Cardiac muscle cell (in vitro differentiated cells and primary cell): ENCODE measurements around the gene MACROD2. TPM values are rescaled to one million over a fixed set of nuclear protein-coding genes. Genes with fewer than 3 reads are reported as not detected.
A peak's percentile ranks its signal among the peaks of the same experiment; 100 is the strongest.

Source experiments
- DNase-seq, 2 donors: peaks; one replicate each; pipeline versions ENCODE4 v3.0.0 to v3.0.0-alpha.2; 2010 to 2017; ENCODE audit warnings: low read depth in 1 of 2, low spot score in 1 of 2
- H3K27ac ChIP-seq: fragments of 200-600 bp; sonication (generic); 2 replicates; pipeline ENCODE4 v1.5.1; 2016
- H3K27me3 ChIP-seq: fragments of 200-600 bp; sonication (generic); 2 replicates; pipeline ENCODE4 v1.6.0; 2016; ENCODE audit warnings: control low read depth
- H3K36me3 ChIP-seq: fragments of 200-600 bp; sonication (generic); 2 replicates; pipeline ENCODE4 v1.5.1; 2016; ENCODE audit warnings: control low read depth
- H3K4me1 ChIP-seq: fragments of 200-600 bp; sonication (generic); 2 replicates; pipeline ENCODE4 v1.8.1; 2017; ENCODE audit warnings: low read depth, mild to moderate bottlenecking, mixed run types
- H3K4me3 ChIP-seq: fragments of 200-600 bp; sonication (generic); 2 replicates; pipeline ENCODE4 v1.5.1; 2016; ENCODE audit warnings: mild to moderate bottlenecking
- H3K9me3 ChIP-seq: fragments of 200-600 bp; sonication (generic); 2 replicates; pipeline ENCODE4 v1.5.1; 2017; ENCODE audit warnings: low read depth, mild to moderate bottlenecking, control low read depth
- polyA plus RNA-seq: library from polyadenylated mRNA; unstranded; fragments of >200 nt; fragmentation: Nextera tagmentation; extraction: Ambion mirVana; gene quantifications from 2 replicates; pipeline ENCODE4 v1.2.1, GENCODE V29; 2016
- total RNA-seq: library from RNA; depleted of rRNA; stranded (reverse); fragments of >200 nt; gene quantifications from 2 replicates; pipeline ENCODE4 v1.2.3, GENCODE V29; 2016
- TF ChIP-seq, protein P1 (sequence below): IDR thresholded peaks from 2 replicates; pipeline ENCODE4 v1.5.1; 2012; ENCODE audit warnings: low read depth, mild to moderate bottlenecking, low read length

MACROD2 gene
- total and polyA plus RNA-seq, 2 experiments from 2014 or later: 9.3 to 14.4 TPM

- Histone ChIP-seq H3K4me1 (no peaks in the 10 kb centered on the region), H3K27ac (no peak overlapping the region), H3K4me3 (no peak overlapping the region), H3K27me3 (no peaks in the 10 kb centered on the region), H3K36me3 (no peaks in the 10 kb centered on the region), H3K9me3 (no peaks in the 10 kb centered on the region)
- TF ChIP-seq, protein P1, sequence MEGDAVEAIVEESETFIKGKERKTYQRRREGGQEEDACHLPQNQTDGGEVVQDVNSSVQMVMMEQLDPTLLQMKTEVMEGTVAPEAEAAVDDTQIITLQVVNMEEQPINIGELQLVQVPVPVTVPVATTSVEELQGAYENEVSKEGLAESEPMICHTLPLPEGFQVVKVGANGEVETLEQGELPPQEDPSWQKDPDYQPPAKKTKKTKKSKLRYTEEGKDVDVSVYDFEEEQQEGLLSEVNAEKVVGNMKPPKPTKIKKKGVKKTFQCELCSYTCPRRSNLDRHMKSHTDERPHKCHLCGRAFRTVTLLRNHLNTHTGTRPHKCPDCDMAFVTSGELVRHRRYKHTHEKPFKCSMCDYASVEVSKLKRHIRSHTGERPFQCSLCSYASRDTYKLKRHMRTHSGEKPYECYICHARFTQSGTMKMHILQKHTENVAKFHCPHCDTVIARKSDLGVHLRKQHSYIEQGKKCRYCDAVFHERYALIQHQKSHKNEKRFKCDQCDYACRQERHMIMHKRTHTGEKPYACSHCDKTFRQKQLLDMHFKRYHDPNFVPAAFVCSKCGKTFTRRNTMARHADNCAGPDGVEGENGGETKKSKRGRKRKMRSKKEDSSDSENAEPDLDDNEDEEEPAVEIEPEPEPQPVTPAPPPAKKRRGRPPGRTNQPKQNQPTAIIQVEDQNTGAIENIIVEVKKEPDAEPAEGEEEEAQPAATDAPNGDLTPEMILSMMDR: no peak
- DNase-seq: no peak
Measured at GRCh38 chr20:15643713-15644112, 1648.4 kb downstream of the MACROD2 start.

DNA sequence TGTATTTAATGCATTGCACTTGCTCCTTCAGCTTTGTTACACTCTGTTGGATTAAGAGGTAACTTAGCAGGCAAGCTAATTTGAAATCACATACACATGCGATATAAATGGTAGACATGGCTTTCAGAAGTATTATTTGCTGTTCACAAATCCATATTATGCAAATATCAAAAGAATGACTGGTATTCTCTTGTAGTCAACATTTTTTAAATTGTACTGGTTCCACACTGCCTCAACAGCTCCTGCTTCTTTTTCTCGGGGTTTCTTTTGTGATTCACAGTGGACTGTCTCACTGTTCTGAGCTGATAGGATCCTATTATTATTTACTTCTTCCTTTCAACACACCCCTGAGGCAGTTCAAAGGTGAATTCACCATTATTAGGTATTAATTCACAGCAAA is 1650.5 kb downstream of the MACROD2 start:
- Histone ChIP-seq H3K4me1 (no peaks in the 10 kb centered on the region), H3K27me3 (no peaks in the 10 kb centered on the region), H3K36me3 (no peaks in the 10 kb centered on the region), H3K27ac (no peak overlapping the region), H3K9me3 (no peaks in the 10 kb centered on the region), H3K4me3 (no peak overlapping the region)
- TF ChIP-seq, protein P1: no peak
- no peak for DNase-seq

GRCh38 chr20:15653396-15654207 is 1658.3 kb downstream of the MACROD2 start:
- Histone ChIP-seq H3K4me1 (no peaks in the 10 kb centered on the region), H3K36me3 (no peaks in the 10 kb centered on the region), H3K4me3 (no peak overlapping the region), H3K27me3 (no peaks in the 10 kb centered on the region), H3K9me3 (no peaks in the 10 kb centered on the region), H3K27ac (no peak overlapping the region)
- TF ChIP-seq, protein P1: no peak
- DNase-seq: no peak

DNA sequence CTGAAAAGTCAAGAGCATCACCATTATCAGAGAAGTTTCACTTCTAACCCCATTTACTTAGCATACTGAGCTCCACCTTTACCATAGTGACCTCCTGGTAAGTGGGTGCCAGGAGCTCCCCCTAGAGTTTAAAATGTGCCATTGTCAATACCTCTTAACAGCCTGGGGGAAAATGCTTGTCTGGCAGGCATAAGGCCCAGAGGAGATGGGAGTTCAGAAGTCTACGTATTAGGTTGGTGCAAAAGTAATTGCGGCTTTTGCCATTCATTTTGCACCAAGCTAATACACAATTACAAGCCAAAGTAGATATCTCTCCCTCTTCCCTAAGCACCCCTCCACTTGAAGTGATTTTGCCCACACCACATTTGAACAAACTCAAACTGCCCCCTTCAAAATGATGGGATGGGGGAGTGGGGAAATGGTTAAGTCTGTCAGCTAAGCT is 1658.9 kb downstream of the MACROD2 start:
- Histone ChIP-seq H3K4me3 (no peak overlapping the region), H3K27ac (no peak overlapping the region), H3K9me3 (no peaks in the 10 kb centered on the region), H3K36me3 (no peaks in the 10 kb centered on the region), H3K27me3 (no peaks in the 10 kb centered on the region), H3K4me1 (no peaks in the 10 kb centered on the region)
- DNase-seq: peak; percentile 39 to 75
- TF ChIP-seq, protein P1: peak; percentile 50

DNA sequence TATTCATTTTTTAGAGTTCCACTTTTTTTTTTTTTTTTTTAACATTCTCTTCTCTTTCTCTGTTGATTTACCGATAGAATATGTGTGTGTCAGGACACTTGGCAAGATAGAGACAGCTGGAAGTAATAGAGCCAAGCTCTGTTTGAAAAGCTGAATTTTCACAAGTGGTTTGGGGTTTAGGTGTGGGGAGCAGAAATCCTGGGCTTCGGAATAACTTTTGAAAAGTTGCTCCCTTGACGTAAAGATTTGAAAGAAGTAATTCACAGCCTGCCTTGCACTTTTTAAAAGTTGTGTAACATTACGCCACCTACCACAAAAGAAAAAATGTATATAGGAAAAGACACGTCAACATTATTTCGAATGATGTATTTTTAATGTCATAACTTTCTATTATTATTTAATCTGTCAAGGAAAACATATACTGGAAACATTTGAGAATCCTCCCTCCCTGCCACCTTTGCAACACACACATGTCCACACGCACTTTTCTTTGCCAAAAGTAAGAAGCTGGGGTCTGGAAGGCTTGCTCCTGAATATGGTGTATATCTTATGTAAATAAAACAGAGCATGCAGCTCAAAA is 1660.1 kb downstream of the MACROD2 start:
- Histone ChIP-seq H3K4me3 (no peak overlapping the region), H3K4me1 (no peaks in the 10 kb centered on the region), H3K9me3 (no peaks in the 10 kb centered on the region), H3K36me3 (no peaks in the 10 kb centered on the region), H3K27ac (no peak overlapping the region), H3K27me3 (no peaks in the 10 kb centered on the region)
- no peak for DNase-seq
- TF ChIP-seq, protein P1: no peak
